NB4 (cell line): Measurements from ENCODE around the gene PCDHGA8.

Experiments
- DNase-seq: peaks from one replicate; pipeline ENCODE4 v3.0.0; 2010; ENCODE audit warnings: low read depth
- H3K4me3 ChIP-seq: one replicate; pipeline ENCODE4 v1.5.1; 2011; ENCODE audit warnings: mild to moderate bottlenecking, low read depth, low read length, moderate library complexity
- MYC ChIP-seq: IDR thresholded peaks from 2 replicates; pipeline ENCODE4 v1.6.1; 2011; ENCODE audit warnings: low read depth, low read length
- POLR2A ChIP-seq: IDR thresholded peaks from 2 replicates; pipeline ENCODE4 v1.6.1; 2011; ENCODE audit warnings: mild to moderate bottlenecking; ENCODE audit not compliant: insufficient read length; ENCODE audit errors: extremely low read depth
- TF ChIP-seq, protein P1 (sequence below): IDR thresholded peaks from one replicate; pipeline ENCODE4 v1.5.1; 2012; ENCODE audit warnings: low read depth, low read length
- TF ChIP-seq, protein P2 (sequence below): IDR thresholded peaks from 2 replicates; pipeline ENCODE4 v1.6.1; 2011; ENCODE audit warnings: low read depth, low read length

The PCDHGA8 gene

GRCh38 chr5:141441571-141442170, 49.2 kb downstream of the PCDHGA8 start:
- DNase-seq, result no peak
- TF ChIP-seq, protein P1, sequence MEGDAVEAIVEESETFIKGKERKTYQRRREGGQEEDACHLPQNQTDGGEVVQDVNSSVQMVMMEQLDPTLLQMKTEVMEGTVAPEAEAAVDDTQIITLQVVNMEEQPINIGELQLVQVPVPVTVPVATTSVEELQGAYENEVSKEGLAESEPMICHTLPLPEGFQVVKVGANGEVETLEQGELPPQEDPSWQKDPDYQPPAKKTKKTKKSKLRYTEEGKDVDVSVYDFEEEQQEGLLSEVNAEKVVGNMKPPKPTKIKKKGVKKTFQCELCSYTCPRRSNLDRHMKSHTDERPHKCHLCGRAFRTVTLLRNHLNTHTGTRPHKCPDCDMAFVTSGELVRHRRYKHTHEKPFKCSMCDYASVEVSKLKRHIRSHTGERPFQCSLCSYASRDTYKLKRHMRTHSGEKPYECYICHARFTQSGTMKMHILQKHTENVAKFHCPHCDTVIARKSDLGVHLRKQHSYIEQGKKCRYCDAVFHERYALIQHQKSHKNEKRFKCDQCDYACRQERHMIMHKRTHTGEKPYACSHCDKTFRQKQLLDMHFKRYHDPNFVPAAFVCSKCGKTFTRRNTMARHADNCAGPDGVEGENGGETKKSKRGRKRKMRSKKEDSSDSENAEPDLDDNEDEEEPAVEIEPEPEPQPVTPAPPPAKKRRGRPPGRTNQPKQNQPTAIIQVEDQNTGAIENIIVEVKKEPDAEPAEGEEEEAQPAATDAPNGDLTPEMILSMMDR, result no peak
- TF ChIP-seq MYC (no peak), POLR2A (no peak)
- TF ChIP-seq, protein P2, sequence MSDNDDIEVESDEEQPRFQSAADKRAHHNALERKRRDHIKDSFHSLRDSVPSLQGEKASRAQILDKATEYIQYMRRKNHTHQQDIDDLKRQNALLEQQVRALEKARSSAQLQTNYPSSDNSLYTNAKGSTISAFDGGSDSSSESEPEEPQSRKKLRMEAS, result no peak
- H3K4me3 ChIP-seq, result no peak overlapping the region
